HG03135 (cell line): Measurements from ENCODE around the gene PRDM10.
"Not testable (repeated sequence)": the region's sequence is repeated elsewhere in the genome, so short reads cannot be mapped to it uniquely, and the experiment has no call there.

Experiments
- ATAC-seq: cut with Tn5 transposase; IDR thresholded peaks from one replicate; pipeline ENCODE4 v1.9.1; 2021; ENCODE audit warnings: mild to moderate bottlenecking, moderate library complexity; ENCODE audit not compliant: unreplicated experiment

Gene PRDM10

GRCh38 chr11:129917231-129917630 is 85.4 kb downstream of the PRDM10 start:
- ATAC-seq, result no peak

GRCh38 chr11:129911298-129911697 is 91.3 kb downstream of the PRDM10 start:
- no peak for ATAC-seq

DNA sequence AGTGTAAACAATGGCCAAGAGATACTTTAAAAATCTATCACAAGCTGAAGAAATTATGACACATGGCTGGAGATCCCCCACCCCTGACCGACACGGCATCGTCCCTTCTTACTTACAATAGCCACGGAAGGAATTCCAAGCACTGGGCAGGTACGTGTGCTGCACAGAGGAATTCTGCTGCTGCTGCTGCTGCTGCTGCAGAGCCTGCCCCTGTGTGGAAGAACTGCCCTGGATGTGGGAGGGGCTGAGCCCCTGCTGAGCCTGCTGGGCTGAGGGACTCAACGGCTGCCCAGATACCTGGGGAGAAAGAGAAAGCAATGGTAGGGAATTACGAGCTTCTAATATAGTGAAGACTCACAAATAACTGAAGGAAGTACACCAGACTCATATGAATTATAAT is 92.3 kb downstream of the PRDM10 start:
- ATAC-seq, result no peak

DNA sequence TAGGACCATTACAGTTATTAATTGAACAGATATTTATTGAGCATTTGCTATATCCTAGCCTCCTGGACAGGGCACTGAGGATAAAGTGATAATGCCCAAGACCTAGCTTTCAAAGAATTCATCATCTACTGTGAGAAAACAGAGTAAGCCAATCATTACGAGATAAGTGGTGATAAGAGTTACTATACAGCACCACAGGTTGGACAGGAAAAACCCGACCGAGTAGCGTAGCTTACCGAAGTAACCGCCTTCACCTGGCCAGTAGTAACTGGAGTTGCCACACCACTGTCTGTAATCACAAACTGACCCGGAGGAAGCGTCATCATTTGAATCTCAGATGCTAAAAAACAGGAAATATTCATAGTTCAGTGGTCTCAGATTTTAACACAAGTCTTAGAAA is 97.2 kb downstream of the PRDM10 start:
- no peak for ATAC-seq

- ATAC-seq, result no peak
Observed at GRCh38 chr11:129896062-129896461, 106.6 kb downstream of the PRDM10 start.

GRCh38 chr11:129895126-129896041 is 107.3 kb downstream of the PRDM10 start, which contains the start of gene NFRKB:
NFRKB (minus strand) TSS chr11:129895578; CDS start chr11:129892849, 2,729 bp downstream.
- peak; percentile 96 for ATAC-seq

- ATAC-seq, result peak; percentile 19
Observed at GRCh38 chr11:129894278-129895125, 108.1 kb downstream of the PRDM10 start.

DNA sequence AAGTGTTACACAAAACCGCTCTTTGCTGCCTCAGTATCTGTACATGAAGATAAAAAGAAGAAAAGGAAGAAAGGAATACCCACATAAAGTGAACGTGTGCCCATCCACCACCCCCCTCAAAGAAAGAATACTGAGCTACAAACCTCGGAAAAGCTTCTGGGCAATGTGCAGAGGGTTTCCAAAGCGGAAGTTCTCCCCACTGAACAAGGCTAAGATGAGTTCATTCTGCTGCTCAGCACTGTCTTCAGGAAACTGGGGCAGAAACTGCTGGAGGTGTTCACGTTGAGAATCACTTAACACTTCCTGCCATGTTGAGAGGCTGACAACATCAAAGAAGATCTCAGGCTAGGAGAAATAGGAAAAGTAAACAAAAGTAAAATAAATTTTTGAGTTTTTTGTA is 114.2 kb downstream of the PRDM10 start:
- no peak for ATAC-seq

DNA sequence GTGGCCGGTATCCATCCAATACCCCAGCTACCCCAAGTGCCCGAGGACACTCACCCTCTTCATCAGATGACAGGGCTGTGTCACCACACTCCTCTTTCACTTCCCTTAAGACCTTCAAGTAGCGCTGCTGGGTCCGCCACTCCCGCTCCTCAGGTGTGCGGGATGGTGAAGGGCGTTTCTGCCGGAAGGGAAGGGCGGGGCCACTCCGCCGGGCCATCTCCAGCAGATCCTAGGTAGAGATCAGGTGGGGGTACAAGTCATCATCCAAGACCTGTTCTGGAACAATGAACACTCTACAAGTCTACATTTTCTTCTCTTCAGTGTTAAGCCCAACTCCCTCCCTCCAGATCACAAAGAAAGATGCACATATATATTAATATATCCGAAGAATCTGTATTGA is 117.3 kb downstream of the PRDM10 start:
- ATAC-seq, result no peak

GRCh38 chr11:129884581-129884980 is 118.1 kb downstream of the PRDM10 start:
- ATAC-seq, result no peak

DNA sequence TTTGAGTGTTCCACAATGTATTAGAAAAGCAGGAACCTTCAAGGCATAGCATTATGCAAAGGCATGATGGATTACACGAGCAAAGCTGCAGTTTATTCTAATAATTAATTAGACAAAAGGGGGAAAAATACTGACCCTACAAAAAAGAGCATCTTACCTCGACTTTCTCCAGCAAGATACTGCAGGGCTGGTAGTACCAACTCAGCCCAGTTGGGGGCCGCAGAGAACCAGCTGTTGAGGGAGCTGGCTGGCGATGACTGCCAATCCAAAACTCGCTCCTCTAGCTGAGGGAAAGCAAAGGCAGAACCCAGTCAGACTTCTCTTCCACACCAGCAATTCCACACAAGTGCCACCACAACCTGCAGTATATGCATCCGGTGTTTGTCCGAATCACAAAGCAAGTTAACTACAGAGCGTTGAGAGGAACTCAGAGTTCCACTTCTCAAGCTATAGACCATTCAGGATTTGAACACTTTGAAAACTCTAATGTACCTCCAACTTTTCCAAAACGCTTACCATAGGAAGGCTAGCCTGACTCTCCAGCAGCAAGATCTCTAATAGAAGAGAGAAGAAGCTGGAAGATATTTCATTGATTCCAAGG is 121.0 kb downstream of the PRDM10 start:
- peak; percentile 70 for ATAC-seq

DNA sequence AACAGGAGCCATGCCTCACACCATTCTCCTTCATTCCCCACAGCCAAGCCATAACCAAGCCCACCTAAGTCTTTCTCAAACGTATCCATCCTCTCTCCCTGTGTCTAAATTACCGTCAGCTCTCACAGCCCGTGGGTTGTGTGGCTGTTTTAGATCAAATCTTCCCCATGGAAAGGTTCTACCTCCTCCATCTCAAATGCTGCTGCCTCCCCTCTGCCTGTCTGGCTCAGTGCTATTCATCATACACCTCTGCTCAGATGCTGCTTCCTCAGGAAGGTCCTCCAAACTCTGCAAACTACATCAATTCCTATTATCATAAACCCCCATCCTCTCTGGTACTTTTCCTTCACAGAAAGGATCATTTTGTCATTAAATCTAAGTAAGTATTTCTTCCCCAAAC is 122.3 kb downstream of the PRDM10 start:
- no peak for ATAC-seq

DNA sequence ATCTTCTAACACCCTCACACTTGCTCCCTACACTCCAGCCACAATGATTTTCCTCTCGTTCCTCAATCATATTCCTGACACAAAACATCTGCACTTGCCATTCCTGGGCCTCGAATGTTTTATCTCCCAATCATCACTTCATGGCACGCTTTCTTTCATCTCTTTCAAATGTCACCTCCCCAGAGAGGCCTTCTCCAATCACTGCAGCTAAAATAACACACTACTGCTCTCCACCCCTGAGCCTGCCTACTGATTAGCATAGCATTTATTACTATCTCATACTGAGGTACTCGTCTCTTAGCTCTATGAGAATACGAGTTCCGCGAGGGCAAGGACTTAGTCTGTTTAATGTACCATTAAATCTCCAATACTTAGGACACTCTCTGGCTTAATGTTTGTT is 130.7 kb downstream of the PRDM10 start:
- no peak for ATAC-seq

DNA sequence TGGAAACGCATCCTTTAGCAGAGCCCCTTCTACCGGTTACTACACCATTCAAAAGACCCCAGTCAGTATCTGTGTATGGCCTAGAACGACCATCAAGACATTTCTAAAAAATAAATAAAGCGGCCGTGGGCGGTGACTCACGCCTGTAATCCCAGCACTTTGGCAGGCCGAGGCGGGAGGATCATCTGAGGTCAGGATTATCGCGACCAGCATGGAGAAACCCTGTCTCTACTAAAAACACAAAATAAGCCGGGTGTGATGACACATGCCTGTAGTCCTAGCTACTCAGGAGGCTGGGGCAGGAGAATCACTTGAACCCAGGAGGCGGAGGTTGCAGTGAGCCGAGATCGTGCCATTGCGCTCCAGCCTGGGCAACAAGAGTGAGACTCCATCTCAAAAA is 134.0 kb downstream of the PRDM10 start:
- ATAC-seq, result not testable (repeated sequence)

- no peak for ATAC-seq
Observed at GRCh38 chr11:129866311-129866710, 136.3 kb downstream of the PRDM10 start.

DNA sequence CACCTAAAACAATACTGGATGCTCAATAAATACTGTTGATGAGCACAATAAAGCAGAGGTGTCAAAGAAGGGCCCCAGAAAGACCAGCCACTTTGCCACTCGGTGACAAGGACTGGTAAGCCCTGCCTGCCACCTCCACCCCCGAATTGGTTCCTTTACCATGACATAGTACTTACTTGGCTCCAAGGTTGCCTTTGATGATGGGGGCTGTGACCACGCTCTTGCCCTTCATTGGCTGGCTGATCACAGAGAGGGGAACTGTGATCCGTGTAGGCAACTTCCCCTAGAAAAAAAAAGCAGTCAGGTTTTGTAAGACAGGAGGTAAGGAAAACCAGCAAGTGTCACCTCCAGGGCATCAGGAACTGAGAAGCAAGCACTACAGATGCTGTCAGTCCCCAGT is 136.9 kb downstream of the PRDM10 start:
- ATAC-seq, result no peak

DNA sequence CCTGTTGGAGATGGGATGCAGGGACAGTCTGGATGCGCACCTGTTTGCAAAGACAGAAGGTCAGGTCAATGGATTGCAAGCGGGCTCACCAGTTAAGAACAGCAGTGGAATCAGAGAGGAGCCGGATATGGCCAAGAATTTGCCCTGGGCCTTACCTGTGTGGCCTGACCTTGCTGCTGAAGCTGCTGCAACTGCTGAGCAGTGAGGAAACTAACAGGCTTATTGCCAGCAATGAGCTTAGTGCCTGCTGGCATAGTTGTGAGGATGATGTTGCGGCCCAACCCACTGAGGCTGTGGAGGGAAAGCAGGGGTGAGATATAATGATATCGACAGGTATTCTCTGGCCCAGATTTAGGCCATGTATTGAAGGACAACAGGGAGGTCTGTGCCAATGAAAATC is 137.8 kb downstream of the PRDM10 start:
- ATAC-seq, result no peak

- no peak for ATAC-seq
Observed at GRCh38 chr11:129861702-129862522, 140.7 kb downstream of the PRDM10 start.

DNA sequence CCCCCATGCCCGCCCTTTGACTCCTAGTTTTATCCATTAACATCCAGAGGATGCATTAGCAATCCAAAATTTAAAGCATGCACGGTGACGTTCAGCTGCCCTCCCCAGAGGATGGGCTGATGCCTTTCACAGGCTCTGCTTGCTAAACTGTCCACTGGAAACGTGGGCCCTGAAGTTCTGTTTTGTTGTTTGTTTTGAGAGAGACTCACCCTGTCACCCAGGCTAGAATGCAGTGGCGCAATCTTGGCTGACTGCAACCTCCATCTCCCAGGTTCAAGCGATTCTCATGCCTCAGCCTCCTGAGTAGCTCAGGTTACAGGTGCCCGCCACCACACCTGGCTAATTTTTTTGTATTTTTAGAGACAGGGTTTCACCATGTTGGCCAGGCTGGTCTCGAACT is 146.6 kb downstream of the PRDM10 start:
- no peak for ATAC-seq

- ATAC-seq, result no peak
Observed at GRCh38 chr11:129855086-129855485, 147.5 kb downstream of the PRDM10 start.
